GM13977 (cell line): ENCODE results near the gene ARMH4.

Experiments
- DNase-seq: peaks from one replicate; pipeline ENCODE4 v3.0.0; 2012; ENCODE audit warnings: low spot score
- CTCF ChIP-seq: IDR thresholded peaks from 2 replicates; pipeline ENCODE4 v1.5.1; 2012; ENCODE audit warnings: mild to moderate bottlenecking, control low read depth; ENCODE audit not compliant: insufficient read depth; ENCODE audit errors: extremely low read depth, missing control alignments
- in situ Hi-C: fragments of 300-500 bp; cut with MboI; formaldehyde crosslinking; loops from one replicate; pipeline ENCODE4 v1.12.0; 2022; ENCODE audit warnings: low sequenced_read_pairs, low pct_unique_long_range_greater_than_20kb, mixed read lengths, inconsistent platforms; ENCODE audit not compliant: unreplicated experiment

Gene ARMH4

DNA sequence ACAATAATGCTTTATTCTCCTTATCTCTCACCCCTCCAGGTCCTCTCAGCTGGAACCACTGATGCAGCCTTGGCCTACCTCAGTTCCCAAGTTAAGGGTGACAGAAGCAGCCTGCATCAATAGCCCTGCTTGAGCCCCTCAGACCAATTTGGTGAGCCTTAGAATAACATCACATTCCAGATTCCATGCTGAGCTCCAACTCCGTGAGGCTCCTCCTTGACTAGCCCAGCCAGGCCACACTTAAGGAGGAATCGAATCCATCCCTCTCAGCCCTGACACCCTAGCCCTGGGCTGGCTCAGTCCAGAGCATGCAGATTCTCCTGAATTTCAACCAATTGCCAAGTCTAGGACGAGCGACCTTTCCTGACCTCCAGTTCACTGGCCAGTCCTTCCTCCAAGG lies 91.1 kb downstream of the ARMH4 start:
- DNase-seq: no peak
- in situ Hi-C loops: no loop called here
- TF ChIP-seq CTCF: no peak

GRCh38 chr14:58060077-58060476 lies 91.9 kb downstream of the ARMH4 start:
- in situ Hi-C loops: no loop called here
- TF ChIP-seq CTCF: no peak
- DNase-seq: no peak

DNA sequence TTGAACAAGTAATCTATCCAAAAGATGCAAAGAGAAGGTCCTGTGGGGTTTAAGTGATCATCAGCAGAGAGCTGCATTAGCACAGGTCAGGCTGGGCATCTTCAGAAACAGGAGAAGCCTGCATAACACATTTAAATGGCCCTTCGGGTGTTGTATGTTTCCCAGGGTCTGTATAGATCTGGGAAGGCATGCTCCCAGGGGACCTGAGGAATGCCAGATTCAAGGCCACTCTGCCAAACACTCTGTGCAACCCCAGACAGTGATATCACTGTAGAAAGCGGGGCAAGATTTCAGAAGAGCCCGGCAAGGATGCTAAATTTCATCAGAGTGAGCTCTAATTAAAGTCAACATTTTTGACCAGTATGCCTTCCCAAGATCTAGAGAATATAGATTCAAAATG lies 92.9 kb downstream of the ARMH4 start:
- DNase-seq: no peak
- in situ Hi-C loops: no loop called here
- no peak for TF ChIP-seq CTCF

- in situ Hi-C loops: no loop called here
- DNase-seq: no peak
- no peak for TF ChIP-seq CTCF
These were observed 96.5 kb downstream of the ARMH4 start for GRCh38 chr14:58055497-58056010.

DNA sequence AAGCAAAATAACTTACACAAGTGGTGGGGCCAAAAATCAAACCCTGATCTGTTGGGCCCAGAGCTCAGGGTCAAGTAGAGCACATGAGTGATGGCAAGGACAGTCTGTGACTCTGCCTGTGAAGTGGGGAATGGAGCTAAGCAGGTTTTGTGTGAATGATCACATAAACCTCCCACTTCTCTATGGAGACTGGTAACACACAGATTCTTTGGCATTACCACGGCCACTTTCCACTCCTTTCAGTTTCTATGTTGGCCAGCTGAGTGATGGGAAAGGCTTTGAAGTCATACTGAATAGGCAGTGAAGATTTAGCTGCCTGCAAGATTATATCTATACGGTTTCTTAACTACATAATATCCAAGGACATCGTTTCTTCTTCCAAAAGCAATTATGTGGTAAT lies 97.9 kb downstream of the ARMH4 start:
- DNase-seq: no peak
- no peak for TF ChIP-seq CTCF
- in situ Hi-C loops: no loop called here

- TF ChIP-seq CTCF: no peak
- DNase-seq: no peak
- in situ Hi-C loops: no loop called here
These were observed 103.8 kb downstream of the ARMH4 start for GRCh38 chr14:58048219-58048618.

GRCh38 chr14:58027904-58028303 lies 124.1 kb downstream of the ARMH4 start:
- in situ Hi-C loops: no loop called here
- no peak for DNase-seq
- no peak for TF ChIP-seq CTCF
